NT2/D1 (cell line): ENCODE data around the gene BOC.

ENCODE experiments used
- DNase-seq: peaks from one replicate; pipeline ENCODE4 v3.0.0-alpha.2; 2011; ENCODE audit warnings: low read depth, low spot score
- H3K27me3 ChIP-seq: 2 replicates; pipeline ENCODE4 v1.6.0; 2011; ENCODE audit warnings: mild to moderate bottlenecking; ENCODE audit not compliant: insufficient read length, insufficient read depth
- H3K36me3 ChIP-seq: 2 replicates; pipeline ENCODE4 v1.6.1; 2011; ENCODE audit warnings: mild to moderate bottlenecking, low read length, mixed read lengths; ENCODE audit not compliant: insufficient read depth, insufficient read length
- H3K4me1 ChIP-seq: 2 replicates; pipeline ENCODE4 v1.5.1; 2011; ENCODE audit not compliant: insufficient read depth, insufficient read length
- H3K4me3 ChIP-seq: 2 replicates; pipeline ENCODE4 v1.5.1; 2011; ENCODE audit warnings: low read depth; ENCODE audit not compliant: insufficient read length
- H3K9ac ChIP-seq: 2 replicates; pipeline ENCODE4 v1.6.0; 2011; ENCODE audit warnings: low read depth; ENCODE audit not compliant: insufficient read length
- H3K9me3 ChIP-seq: 2 replicates; pipeline ENCODE4 v1.5.1; 2011; ENCODE audit warnings: mild to moderate bottlenecking, low read length; ENCODE audit not compliant: insufficient read depth
- SUZ12 ChIP-seq: IDR thresholded peaks from 2 replicates; pipeline ENCODE4 v1.6.1; 2011; ENCODE audit not compliant: insufficient read length, insufficient read depth; ENCODE audit errors: extremely low read depth
- YY1 ChIP-seq: IDR thresholded peaks from 2 replicates; pipeline ENCODE4 v1.6.1; 2011; ENCODE audit not compliant: insufficient read length, insufficient read depth
- ZNF274 ChIP-seq: IDR thresholded peaks from 2 replicates; pipeline ENCODE4 v1.6.1; 2011; ENCODE audit warnings: mild to moderate bottlenecking, low read depth, low read length

Gene BOC

GRCh38 chr3:113247675-113248458 is 36.5 kb downstream of the BOC start:
- no peak for DNase-seq
- Histone ChIP-seq H3K4me1 (no peaks in the 10 kb centered on the region), H3K27me3 (no peaks in the 10 kb centered on the region), H3K9ac (no peak overlapping the region), H3K9me3 (no peaks in the 10 kb centered on the region), H3K4me3 (no peak overlapping the region), H3K36me3 (peaks cover 13% of the 10 kb centered on the region)
- TF ChIP-seq SUZ12 (no peak), YY1 (no peak), ZNF274 (no peak)

GRCh38 chr3:113249111-113249510 is 37.8 kb downstream of the BOC start:
- H3K36me3 ChIP-seq: peaks cover 13% of the 10 kb centered on the region
- no peak overlapping the region for H3K9ac ChIP-seq
- TF ChIP-seq ZNF274 (no peak), YY1 (no peak), SUZ12 (no peak)
- H3K9me3 ChIP-seq: no peaks in the 10 kb centered on the region
- peaks cover 1% of the 10 kb centered on the region for H3K4me1 ChIP-seq
- no peak for DNase-seq
- H3K27me3 ChIP-seq: no peaks in the 10 kb centered on the region
- H3K4me3 ChIP-seq: no peak overlapping the region

- Histone ChIP-seq H3K4me3 (no peak overlapping the region), H3K36me3 (peaks cover 13% of the 10 kb centered on the region), H3K27me3 (no peaks in the 10 kb centered on the region), H3K4me1 (peaks cover 6% of the 10 kb centered on the region), H3K9me3 (no peaks in the 10 kb centered on the region), H3K9ac (no peak overlapping the region)
- TF ChIP-seq ZNF274 (no peak), YY1 (no peak)
- no peak for DNase-seq
Observed at GRCh38 chr3:113249601-113250000, 38.2 kb downstream of the BOC start.

GRCh38 chr3:113250566-113250965 is 39.2 kb downstream of the BOC start:
- Histone ChIP-seq H3K36me3 (peaks cover 13% of the 10 kb centered on the region), H3K9me3 (no peaks in the 10 kb centered on the region), H3K9ac (no peak overlapping the region), H3K4me1 (peaks cover 7% of the 10 kb centered on the region), H3K4me3 (no peak overlapping the region), H3K27me3 (no peaks in the 10 kb centered on the region)
- DNase-seq: no peak
- no peak for TF ChIP-seq YY1

- Histone ChIP-seq H3K9ac (no peak overlapping the region), H3K36me3 (peaks cover 13% of the 10 kb centered on the region), H3K4me3 (no peak overlapping the region), H3K4me1 (peaks cover 7% of the 10 kb centered on the region), H3K9me3 (no peaks in the 10 kb centered on the region), H3K27me3 (no peaks in the 10 kb centered on the region)
- TF ChIP-seq ZNF274 (no peak), SUZ12 (no peak), YY1 (no peak)
- no peak for DNase-seq
Observed at GRCh38 chr3:113251817-113252216, 40.5 kb downstream of the BOC start.

- H3K4me1 ChIP-seq: peaks cover 7% of the 10 kb centered on the region
- H3K27me3 ChIP-seq: no peaks in the 10 kb centered on the region
- DNase-seq: no peak
- peaks cover 13% of the 10 kb centered on the region for H3K36me3 ChIP-seq
- TF ChIP-seq SUZ12 (no peak), YY1 (no peak)
- no peak overlapping the region for H3K9ac ChIP-seq
- H3K4me3 ChIP-seq: no peak overlapping the region
- H3K9me3 ChIP-seq: no peaks in the 10 kb centered on the region
Observed at GRCh38 chr3:113252553-113252952, 41.2 kb downstream of the BOC start.

GRCh38 chr3:113253702-113254101 is 42.3 kb downstream of the BOC start:
- H3K4me1 ChIP-seq: peaks cover 7% of the 10 kb centered on the region
- no peak overlapping the region for H3K9ac ChIP-seq
- H3K4me3 ChIP-seq: no peak overlapping the region
- DNase-seq: no peak
- no peaks in the 10 kb centered on the region for H3K27me3 ChIP-seq
- TF ChIP-seq YY1 (no peak), ZNF274 (no peak), SUZ12 (no peak)
- H3K36me3 ChIP-seq: peaks cover 13% of the 10 kb centered on the region
- no peaks in the 10 kb centered on the region for H3K9me3 ChIP-seq
